CD14-positive monocyte (primary cell): ENCODE measurements around the gene KCNH1. TPM values are rescaled to one million over a fixed set of nuclear protein-coding genes. Genes with fewer than 3 reads are reported as not detected.

Experiments used
- DNase-seq, 3 donors: peaks; one replicate each; pipeline ENCODE4 v3.0.0-alpha.2; 2011 to 2022
- H2AFZ ChIP-seq: 2 replicates; pipeline ENCODE4 v1.6.0; 2012; ENCODE audit warnings: mild to moderate bottlenecking, low read depth, low read length, inconsistent platforms; ENCODE audit not compliant: insufficient read depth, poor library complexity, severe bottlenecking
- H3K27ac ChIP-seq, 2 donors: 1 replicate in 1 of 2; 2 replicates in 1 of 2; pipeline ENCODE4 v1.5.1; 2012 to 2013; ENCODE audit warnings: low read length in 2 of 2, control low read depth in 1 of 2, inconsistent platforms in 1 of 2, low read depth in 1 of 2, mild to moderate bottlenecking in 1 of 2
- H3K27me3 ChIP-seq, 2 donors: one replicate each; pipeline versions ENCODE4 v1.6.0 to v1.6.1; 2011 to 2013; ENCODE audit warnings: low read length in 2 of 2; ENCODE audit not compliant: control insufficient read depth in 2 of 2, insufficient read depth in 2 of 2
- H3K36me3 ChIP-seq, 2 donors: replicated peaks in 1 of 2; 1 replicate in 1 of 2; 2 replicates in 1 of 2; pipeline versions ENCODE4 v1.5.1 to v1.6.1; 2012 to 2013; ENCODE audit warnings: low read length in 2 of 2, control low read depth in 1 of 2, inconsistent platforms in 1 of 2, mild to moderate bottlenecking in 1 of 2; ENCODE audit not compliant: insufficient read depth in 2 of 2, control insufficient read depth in 1 of 2
- H3K4me1 ChIP-seq, 2 donors: 1 replicate in 1 of 2; 2 replicates in 1 of 2; pipeline versions ENCODE4 v1.5.1 to v1.6.1; 2012 to 2013; ENCODE audit warnings: low read length in 2 of 2, control low read depth in 1 of 2, inconsistent platforms in 1 of 2, mild to moderate bottlenecking in 1 of 2, moderate library complexity in 1 of 2; ENCODE audit not compliant: insufficient read depth in 2 of 2, control insufficient read depth in 1 of 2
- H3K4me2 ChIP-seq: replicated peaks from 2 replicates; pipeline ENCODE3; 2012; ENCODE audit warnings: low read length, moderate library complexity, mild to moderate bottlenecking; ENCODE audit not compliant: poor library complexity, severe bottlenecking; ENCODE audit errors: extremely low read depth
- H3K4me3 ChIP-seq, 3 experiments: fragments of 200-600 bp in 1 of 3; sonication (generic) in 1 of 3; replicated peaks in 1 of 3; 1 replicate in 2 of 3; 2 replicates in 1 of 3; pipeline ENCODE4 v1.5.1; 2011 to 2013; ENCODE audit warnings: low read length in 3 of 3, mild to moderate bottlenecking in 3 of 3, control low read depth in 2 of 3, low read depth in 2 of 3, inconsistent platforms in 1 of 3, moderate library complexity in 1 of 3
- H3K79me2 ChIP-seq: 2 replicates; pipeline ENCODE4 v1.6.0; 2012; ENCODE audit warnings: mild to moderate bottlenecking, control low read depth, inconsistent platforms, low read length, moderate library complexity; ENCODE audit not compliant: insufficient read depth
- H3K9ac ChIP-seq: 2 replicates; pipeline ENCODE4 v1.6.0; 2017; ENCODE audit warnings: low read length, mild to moderate bottlenecking; ENCODE audit not compliant: insufficient read depth, poor library complexity, severe bottlenecking
- H3K9me3 ChIP-seq, 2 donors: replicated peaks in 1 of 2; 1 replicate in 1 of 2; 2 replicates in 1 of 2; pipeline versions ENCODE4 v1.5.1 to v1.6.1; 2012 to 2013; ENCODE audit warnings: low read length in 2 of 2, control low read depth in 1 of 2; ENCODE audit not compliant: control insufficient read depth in 1 of 2, insufficient read depth in 1 of 2
- H4K20me1 ChIP-seq: 2 replicates; pipeline ENCODE4 v1.6.0; 2012; ENCODE audit warnings: mild to moderate bottlenecking, low read length, control low read depth, moderate library complexity; ENCODE audit not compliant: insufficient read depth
- H3K27ac Mint-ChIP-seq, 7 donors: one replicate each; pipeline ENCODE4 v1.8.0; 2020; ENCODE audit warnings: mild to moderate bottlenecking in 7 of 7, mixed read lengths in 7 of 7, moderate library complexity in 6 of 7, inconsistent platforms in 2 of 7
- H3K27me3 Mint-ChIP-seq, 3 donors: one replicate each; pipeline ENCODE4 v1.8.0; 2021 to 2022; ENCODE audit warnings: low read depth in 3 of 3, mild to moderate bottlenecking in 3 of 3, mixed read lengths in 3 of 3, moderate library complexity in 3 of 3, inconsistent platforms in 1 of 3
- H3K36me3 Mint-ChIP-seq, 2 donors: one replicate each; pipeline ENCODE4 v1.8.0; 2020; ENCODE audit warnings: mixed read lengths in 2 of 2, inconsistent platforms in 1 of 2, mild to moderate bottlenecking in 1 of 2
- H3K4me1 Mint-ChIP-seq: one replicate; pipeline ENCODE4 v1.8.0; 2020; ENCODE audit warnings: mild to moderate bottlenecking, mixed read lengths
- H3K4me3 Mint-ChIP-seq, 2 donors: one replicate each; pipeline ENCODE4 v1.8.0; 2020; ENCODE audit warnings: mild to moderate bottlenecking in 2 of 2, mixed read lengths in 2 of 2, moderate library complexity in 1 of 2
- H3K9me3 Mint-ChIP-seq, 7 donors: one replicate each; pipeline ENCODE4 v1.8.0; 2020 to 2022; ENCODE audit warnings: mixed read lengths in 7 of 7, mild to moderate bottlenecking in 6 of 7, moderate library complexity in 6 of 7, inconsistent platforms in 2 of 7
- CTCF ChIP-seq: fragments of 200-600 bp; IDR thresholded peaks from one replicate; pipeline ENCODE4 v1.8.0; 2022; ENCODE audit warnings: antibody characterized with exemption, mild to moderate bottlenecking
- WGBS: methylation state at CpG from one replicate; pipeline ENCODE4 v1.1.5; 2013; ENCODE audit warnings: missing lambda C conversion rate; ENCODE audit not compliant: insufficient coverage; 5-methylcytosine and 5-hydroxymethylcytosine counted together
- intact Hi-C, 2 donors: fragments of 100-400 bp; cut with micrococcal nuclease; formaldehyde crosslinking; loops; one replicate each; pipeline versions ENCODE4 v1.15.0 to v1.15.1; 2023
- polyA plus RNA-seq, 3 donors: library from polyadenylated mRNA; depleted of rRNA in 1 of 3; unstranded in 2 of 3; stranded (reverse) in 1 of 3; fragments of 300-500 nt in 2 of 3; fragments of >200 nt in 1 of 3; fragmentation: Illumina TruSeq in 2 of 3; gene quantifications; 1 replicate in 2 of 3; 2 replicates in 1 of 3; pipeline ENCODE4 v1.2.3, GENCODE V29; 2012 to 2021

Gene KCNH1
- polyA plus RNA-seq, 3 donors, result not detected

GRCh38 chr1:210883821-210884220, 250.1 kb downstream of the KCNH1 start:
- Histone ChIP-seq H3K9ac (no peak overlapping the region), H3K79me2 (no peaks in the 10 kb centered on the region), H3K27ac (no peak overlapping the region), H3K9me3 (peaks cover 3 to 14% of the 10 kb centered on the region in 2 donors), H3K36me3 (no peaks in the 10 kb centered on the region), H3K27me3 (no peaks in the 10 kb centered on the region), H4K20me1 (no peaks in the 10 kb centered on the region), H3K4me3 (no peak overlapping the region), H3K4me1 (no peaks in the 10 kb centered on the region), H3K4me2 (no peak overlapping the region), H2AFZ (no peak overlapping the region)
- 78% methylated on average over 2 of the region's 2 CpGs for WGBS
- Mint-ChIP-seq H3K4me1 (no peaks in the 10 kb centered on the region), H3K9me3 (peaks cover 2 to 13% (median 11%) of the 10 kb centered on the region in 7 donors), H3K27ac (no peak overlapping the region), H3K36me3 (no peaks in the 10 kb centered on the region), H3K4me3 (no peak overlapping the region), H3K27me3 (no peaks in the 10 kb centered on the region)
- intact Hi-C loops, result no loop called here
- no peak for DNase-seq
- TF ChIP-seq CTCF, result no peak

GRCh38 chr1:210882414-210883221, 251.3 kb downstream of the KCNH1 start:
- H3K9me3 ChIP-seq, result peaks cover 3 to 14% of the 10 kb centered on the region in 2 donors
- Mint-ChIP-seq H3K27me3 (no peaks in the 10 kb centered on the region), H3K4me3 (no peak overlapping the region), H3K36me3 (no peaks in the 10 kb centered on the region), H3K4me1 (no peaks in the 10 kb centered on the region), H3K27ac (peak overlapping the region in 1 of 7 donors; percentile 26), H3K9me3 (peaks cover 0 to 12% (median 6%) of the 10 kb centered on the region in 7 donors)
- intact Hi-C loops, result no loop called here
- no peak overlapping the region for H3K4me2 ChIP-seq
- H3K79me2 ChIP-seq, result no peaks in the 10 kb centered on the region
- no peak overlapping the region for H3K9ac ChIP-seq
- no peaks in the 10 kb centered on the region for H3K27me3 ChIP-seq
- no peak for DNase-seq
- H3K4me1 ChIP-seq, result no peaks in the 10 kb centered on the region
- no peaks in the 10 kb centered on the region for H3K36me3 ChIP-seq
- H2AFZ ChIP-seq, result no peak overlapping the region
- TF ChIP-seq CTCF, result no peak
- no peaks in the 10 kb centered on the region for H4K20me1 ChIP-seq
- 90% methylated on average over 2 of the region's 8 CpGs for WGBS
- no peak overlapping the region for H3K27ac ChIP-seq
- H3K4me3 ChIP-seq, result no peak overlapping the region
